GM23338 (cell line): ENCODE data around the gene C1QTNF2. TPM values are rescaled to one million over a fixed set of nuclear protein-coding genes. Genes with fewer than 3 reads are reported as not detected.

Source experiments
- ATAC-seq: fragments of 200-7000 bp; cut with Tn5 transposase; 3 replicates; pipeline ENCODE4 v1.9.1; 2020
- DNase-seq: peaks from one replicate; pipeline ENCODE4 v3.0.0-alpha.2; 2015; ENCODE audit warnings: low spot score
- H2AFZ ChIP-seq: fragments of 200-600 bp; sonication (generic); 2 replicates; pipeline ENCODE4 v1.8.0; 2016; ENCODE audit warnings: antibody characterized with exemption, mild to moderate bottlenecking, moderate library complexity
- H3F3A ChIP-seq: fragments of 200-600 bp; sonication (generic); replicated peaks from 2 replicates; pipeline ENCODE4 v1.8.0; 2017; ENCODE audit warnings: antibody characterized with exemption, mixed run types, low read depth
- H3K27ac ChIP-seq: fragments of 200-600 bp; sonication (generic); 2 replicates; pipeline ENCODE4 v1.6.1; 2016; ENCODE audit warnings: low read depth
- H3K27me3 ChIP-seq: fragments of 200-600 bp; sonication (generic); 2 replicates; pipeline ENCODE4 v1.8.0; 2016; ENCODE audit warnings: mild to moderate bottlenecking, mixed run types, moderate library complexity; ENCODE audit not compliant: insufficient read depth
- H3K36me3 ChIP-seq: fragments of 200-600 bp; sonication (generic); 2 replicates; pipeline ENCODE4 v1.8.0; 2016; ENCODE audit warnings: mild to moderate bottlenecking; ENCODE audit not compliant: insufficient read depth
- H3K4me1 ChIP-seq: fragments of 200-600 bp; sonication (generic); 2 replicates; pipeline ENCODE4 v1.8.0; 2016; ENCODE audit warnings: mild to moderate bottlenecking, moderate library complexity; ENCODE audit not compliant: insufficient read depth
- H3K4me2 ChIP-seq: fragments of 200-600 bp; sonication (generic); 2 replicates; pipeline ENCODE4 v1.7.1; 2017; ENCODE audit warnings: mixed run types
- H3K4me3 ChIP-seq: fragments of 200-600 bp; sonication (generic); 2 replicates; pipeline ENCODE4 v1.6.1; 2016; ENCODE audit warnings: mixed run types
- H3K79me2 ChIP-seq: fragments of 200-600 bp; sonication (generic); replicated peaks from 2 replicates; pipeline ENCODE4 v1.8.0; 2017; ENCODE audit warnings: mild to moderate bottlenecking; ENCODE audit not compliant: insufficient read depth
- H3K9me2 ChIP-seq: fragments of 200-600 bp; sonication (generic); 2 replicates; pipeline ENCODE4 v1.8.0; 2017; ENCODE audit not compliant: insufficient read depth
- H4K20me1 ChIP-seq: fragments of 200-600 bp; sonication (generic); replicated peaks from 2 replicates; pipeline ENCODE4 v1.8.0; 2017; ENCODE audit warnings: mild to moderate bottlenecking; ENCODE audit not compliant: insufficient read depth
- H3K27ac Mint-ChIP-seq: 2 replicates; pipeline ENCODE4 v1.8.0; 2020; ENCODE audit warnings: inconsistent platforms, mild to moderate bottlenecking, moderate library complexity, mixed read lengths
- H3K27me3 Mint-ChIP-seq: 3 replicates; pipeline ENCODE4 v1.8.0; 2022; ENCODE audit warnings: low read depth, mild to moderate bottlenecking, moderate library complexity, mixed read lengths, inconsistent platforms; ENCODE audit not compliant: insufficient read depth, poor library complexity
- H3K36me3 Mint-ChIP-seq: 3 replicates; pipeline ENCODE4 v1.8.0; 2021; ENCODE audit warnings: low read depth, mild to moderate bottlenecking, inconsistent platforms, moderate library complexity, mixed read lengths
- H3K4me1 Mint-ChIP-seq: 3 replicates; pipeline ENCODE4 v1.8.0; 2020; ENCODE audit warnings: mild to moderate bottlenecking, inconsistent platforms, mixed read lengths
- H3K4me3 Mint-ChIP-seq: 3 replicates; pipeline ENCODE4 v1.8.0; 2021; ENCODE audit warnings: moderate library complexity, mild to moderate bottlenecking, inconsistent platforms, mixed read lengths
- H3K9me3 Mint-ChIP-seq: 3 replicates; pipeline ENCODE4 v1.8.0; 2020; ENCODE audit warnings: moderate library complexity, mild to moderate bottlenecking, inconsistent platforms, mixed read lengths
- CREB1 ChIP-seq: fragments of 250-450 bp; sonication (Bioruptor Pico); IDR thresholded peaks from 2 replicates; pipeline ENCODE4 v1.5.0; 2020; ENCODE audit warnings: low read depth, mild to moderate bottlenecking, moderate library complexity
- CTCF ChIP-seq, 2 experiments: fragments of 200-600 bp in 1 of 2; sonication (generic) in 1 of 2; conservative IDR thresholded peaks; 2 replicates each; pipeline versions ENCODE4 v1.5.1 to v1.6.1; 2016 to 2017; ENCODE audit warnings: antibody characterized with exemption in 2 of 2, low read depth in 2 of 2, mild to moderate bottlenecking in 2 of 2, moderate library complexity in 1 of 2
- EZH2 ChIP-seq: fragments of 200-600 bp; sonication (generic); IDR thresholded peaks from one replicate; pipeline ENCODE4 v1.8.0; 2017; ENCODE audit warnings: antibody characterized with exemption, mild to moderate bottlenecking, low read depth; ENCODE audit not compliant: unreplicated experiment
- EZH2phosphoT487 ChIP-seq: fragments of 200-600 bp; sonication (generic); IDR thresholded peaks from one replicate; pipeline ENCODE4 v1.8.1; 2018; ENCODE audit warnings: antibody characterized with exemption; ENCODE audit not compliant: unreplicated experiment
- JUNB ChIP-seq: IDR thresholded peaks from one replicate; pipeline ENCODE4 v1.6.1; 2016; ENCODE audit warnings: antibody characterized with exemption; ENCODE audit not compliant: unreplicated experiment
- NANOG ChIP-seq: IDR thresholded peaks from 2 replicates; pipeline ENCODE4 v1.6.1; 2016; ENCODE audit warnings: antibody characterized with exemption, borderline replicate concordance
- POLR2AphosphoS5 ChIP-seq: IDR thresholded peaks from 2 replicates; pipeline ENCODE4 v1.6.1; 2016; ENCODE audit warnings: antibody characterized with exemption, low read depth
- STAT1 ChIP-seq: IDR thresholded peaks from one replicate; pipeline ENCODE4 v1.6.1; 2016; ENCODE audit warnings: antibody characterized with exemption; ENCODE audit not compliant: unreplicated experiment
- ZNF114 ChIP-seq: fragments of 250-450 bp; sonication (Bioruptor Pico); IDR thresholded peaks from 2 replicates; pipeline ENCODE4 v1.5.0; 2020; ENCODE audit warnings: mild to moderate bottlenecking, moderate library complexity
- polyA plus RNA-seq: library from polyadenylated mRNA; unstranded; fragments of >200 nt; fragmentation: Nextera tagmentation; extraction: Ambion mirVana; gene quantifications from 2 replicates; pipeline ENCODE4 v1.2.1, GENCODE V29; 2016
- total RNA-seq: library from RNA; depleted of rRNA; stranded (reverse); fragments of >200 nt; shearing (Covaris generic); gene quantifications from 2 replicates; pipeline ENCODE4 v1.2.3, GENCODE V29; 2014
- TF ChIP-seq, protein P1 (sequence below): IDR thresholded peaks from one replicate; pipeline ENCODE4 v1.6.1; 2018; ENCODE audit warnings: antibody characterized with exemption; ENCODE audit not compliant: unreplicated experiment

Gene C1QTNF2
- total and polyA plus RNA-seq, 2 experiments from 2014 or later: 0.56 to 0.92 TPM

DNA sequence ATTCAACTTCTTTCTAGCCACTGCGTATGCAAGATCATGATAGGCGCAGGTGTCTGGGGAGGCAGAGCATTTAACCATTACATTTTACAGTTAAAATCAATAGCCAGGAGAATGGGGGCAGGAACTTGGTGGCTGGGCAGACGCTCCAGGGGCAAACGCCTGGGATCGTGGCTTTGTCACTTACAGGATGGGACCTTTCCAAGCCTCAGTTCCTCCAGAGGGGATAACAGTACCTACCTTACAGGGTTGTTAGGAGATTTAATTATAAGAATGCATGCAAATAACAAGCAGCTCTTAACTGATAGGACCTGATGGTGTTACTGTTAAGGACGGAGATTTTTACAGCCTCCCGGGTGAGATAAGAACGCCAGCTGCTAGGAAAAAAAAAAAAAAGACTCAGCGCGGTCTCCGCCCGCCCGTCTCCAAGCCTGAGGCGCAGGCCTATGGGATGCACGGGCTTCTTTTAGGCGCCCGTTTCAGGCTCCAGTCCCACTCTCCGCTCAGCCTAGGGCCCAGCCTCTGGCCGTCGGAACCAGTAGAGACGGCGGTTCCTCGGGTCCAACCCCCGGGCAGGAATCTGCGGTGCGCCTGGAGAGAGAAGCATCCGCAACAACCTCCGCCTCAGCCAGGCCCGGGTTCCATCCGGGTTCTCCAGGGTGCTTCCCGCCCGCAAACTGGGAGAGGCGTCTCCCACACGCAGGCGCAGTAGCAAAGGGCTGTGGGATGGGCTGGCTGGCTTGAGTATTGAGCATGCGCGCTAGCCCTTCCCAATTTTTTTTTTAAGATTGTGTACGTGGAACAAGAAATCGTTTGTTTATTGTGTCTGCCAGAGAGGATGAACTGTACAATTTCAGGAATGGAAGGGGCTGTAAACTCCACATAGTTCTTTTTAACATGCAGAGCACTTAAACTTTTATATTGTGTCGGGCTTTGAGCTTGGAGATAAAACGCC is 29.3 kb upstream of the C1QTNF2 start, which contains the start of gene FAM200C:
Gene FAM200C, minus strand, starts transcription at position 653 of the 952 bp plus-strand sequence. CDS start 4,564 bp downstream, outside the sequence.
- peaks cover 20% of the 10 kb centered on the region; the same call in 2 of the 3 replicates for H3K36me3 Mint-ChIP-seq
- H4K20me1 ChIP-seq: no peaks in the 10 kb centered on the region
- no peaks in the 10 kb centered on the region for H3K9me2 ChIP-seq
- H3K27me3 Mint-ChIP-seq: peaks cover 4% of the 10 kb centered on the region
- no peaks in the 10 kb centered on the region for H3F3A ChIP-seq
- H3K27ac ChIP-seq: peak within 1 kb of the TSS; percentile 86
- peak within 1 kb of the TSS; percentile 61; the same call in 1 of the 2 replicates for H2AFZ ChIP-seq
- H3K27ac Mint-ChIP-seq: peak within 1 kb of the TSS; percentile 95
- no peaks in the 10 kb centered on the region for H3K9me3 Mint-ChIP-seq
- H3K27me3 ChIP-seq: no peaks in the 10 kb centered on the region
- H3K4me3 ChIP-seq: peak within 1 kb of the TSS; percentile 69
- ATAC-seq: peak; percentile 97
- H3K36me3 ChIP-seq: peaks cover 5% of the 10 kb centered on the region
- H3K4me1 ChIP-seq: peaks cover 8% of the 10 kb centered on the region
- peak within 1 kb of the TSS; percentile 84 for H3K4me3 Mint-ChIP-seq
- peak within 1 kb of the TSS; percentile 86 for H3K4me2 ChIP-seq
- no peak for TF ChIP-seq JUNB
- peak; percentile 94 for TF ChIP-seq POLR2AphosphoS5
- H3K4me1 Mint-ChIP-seq: peaks cover 11% of the 10 kb centered on the region; the same call in 2 of the 3 replicates
- DNase-seq: peak; percentile 96
- H3K79me2 ChIP-seq: peaks cover 18% of the 10 kb centered on the region

- H3K36me3 ChIP-seq: peaks cover 4% of the 10 kb centered on the region; the same call in 1 of the 2 replicates
- peak overlapping the region; percentile 86 for H3K4me2 ChIP-seq
- Mint-ChIP-seq H3K27me3 (peaks cover under 1% of the 10 kb centered on the region), H3K27ac (no peak overlapping the region), H3K4me1 (peaks cover 11% of the 10 kb centered on the region; the same call in 2 of the 3 replicates), H3K4me3 (peak overlapping the region; percentile 84), H3K36me3 (peaks cover 11% of the 10 kb centered on the region; the same call in 2 of the 3 replicates), H3K9me3 (no peaks in the 10 kb centered on the region)
- H3K9me2 ChIP-seq: no peaks in the 10 kb centered on the region
- no peaks in the 10 kb centered on the region for H3F3A ChIP-seq
- H3K27ac ChIP-seq: no peak overlapping the region
- no peak for ATAC-seq
- DNase-seq: no peak
- H3K79me2 ChIP-seq: peaks cover 18% of the 10 kb centered on the region
- no peaks in the 10 kb centered on the region for H4K20me1 ChIP-seq
- H3K4me1 ChIP-seq: peaks cover 8% of the 10 kb centered on the region
- H2AFZ ChIP-seq: no peak overlapping the region
- peak overlapping the region; percentile 69 for H3K4me3 ChIP-seq
- no peaks in the 10 kb centered on the region for H3K27me3 ChIP-seq
- TF ChIP-seq JUNB: no peak
- TF ChIP-seq, protein P1, sequence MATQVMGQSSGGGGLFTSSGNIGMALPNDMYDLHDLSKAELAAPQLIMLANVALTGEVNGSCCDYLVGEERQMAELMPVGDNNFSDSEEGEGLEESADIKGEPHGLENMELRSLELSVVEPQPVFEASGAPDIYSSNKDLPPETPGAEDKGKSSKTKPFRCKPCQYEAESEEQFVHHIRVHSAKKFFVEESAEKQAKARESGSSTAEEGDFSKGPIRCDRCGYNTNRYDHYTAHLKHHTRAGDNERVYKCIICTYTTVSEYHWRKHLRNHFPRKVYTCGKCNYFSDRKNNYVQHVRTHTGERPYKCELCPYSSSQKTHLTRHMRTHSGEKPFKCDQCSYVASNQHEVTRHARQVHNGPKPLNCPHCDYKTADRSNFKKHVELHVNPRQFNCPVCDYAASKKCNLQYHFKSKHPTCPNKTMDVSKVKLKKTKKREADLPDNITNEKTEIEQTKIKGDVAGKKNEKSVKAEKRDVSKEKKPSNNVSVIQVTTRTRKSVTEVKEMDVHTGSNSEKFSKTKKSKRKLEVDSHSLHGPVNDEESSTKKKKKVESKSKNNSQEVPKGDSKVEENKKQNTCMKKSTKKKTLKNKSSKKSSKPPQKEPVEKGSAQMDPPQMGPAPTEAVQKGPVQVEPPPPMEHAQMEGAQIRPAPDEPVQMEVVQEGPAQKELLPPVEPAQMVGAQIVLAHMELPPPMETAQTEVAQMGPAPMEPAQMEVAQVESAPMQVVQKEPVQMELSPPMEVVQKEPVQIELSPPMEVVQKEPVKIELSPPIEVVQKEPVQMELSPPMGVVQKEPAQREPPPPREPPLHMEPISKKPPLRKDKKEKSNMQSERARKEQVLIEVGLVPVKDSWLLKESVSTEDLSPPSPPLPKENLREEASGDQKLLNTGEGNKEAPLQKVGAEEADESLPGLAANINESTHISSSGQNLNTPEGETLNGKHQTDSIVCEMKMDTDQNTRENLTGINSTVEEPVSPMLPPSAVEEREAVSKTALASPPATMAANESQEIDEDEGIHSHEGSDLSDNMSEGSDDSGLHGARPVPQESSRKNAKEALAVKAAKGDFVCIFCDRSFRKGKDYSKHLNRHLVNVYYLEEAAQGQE: no peak
- TF ChIP-seq STAT1: no peak
- no peak for TF ChIP-seq EZH2phosphoT487
- no peak for TF ChIP-seq NANOG
- TF ChIP-seq ZNF114 (CRISPR knock-in tag): no peak
- no peak for TF ChIP-seq EZH2
- TF ChIP-seq CREB1 (CRISPR knock-in tag): no peak
- TF ChIP-seq POLR2AphosphoS5: no peak
- TF ChIP-seq CTCF (conservative IDR thresholded peaks at IDR 0.05; ENCODE audit: low read depth in 2 of 2): no peak
Measured at GRCh38 chr5:160398806-160399205, 28.4 kb upstream of the C1QTNF2 start.
